Measurements from ENCODE around the gene ZC3H18.

The ZC3H18 gene

DNA sequence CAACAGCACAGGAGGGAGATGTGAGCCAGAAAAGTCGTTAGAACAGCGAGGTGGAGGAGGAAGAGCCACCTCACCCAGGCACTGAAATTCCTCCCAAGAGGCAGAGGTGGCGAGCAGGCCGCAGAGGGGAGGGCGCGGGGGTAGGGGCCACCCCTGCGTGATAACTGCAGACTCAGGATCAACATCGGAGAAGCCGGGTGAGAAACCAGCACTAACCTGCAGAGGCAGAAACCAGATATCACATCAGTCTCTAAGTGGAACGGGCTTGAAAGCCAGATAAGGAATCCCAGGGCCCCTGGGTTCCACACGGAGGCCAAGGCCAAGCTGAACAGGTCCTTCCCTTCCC is 39.4 kb upstream of the ZC3H18 start:
- Histone ChIP-seq H3K36me3 (peaks cover 0 to 15% (median 0%) of the 10 kb centered on the region in 3 donors), H3K4me1 (peaks cover 5 to 45% (median 28%) of the 10 kb centered on the region in 4 donors), H3K4me3 (no peak overlapping the region), H3K27ac (no peak overlapping the region), H3K9me3 (no peaks in the 10 kb centered on the region), H3K27me3 (peaks cover 0 to 19% of the 10 kb centered on the region in 2 donors)
- DNase-seq = no peak
- TF ChIP-seq CTCF (IDR thresholded peaks at IDR 0.05) = no peak
- intact Hi-C loops (cut with DNase I; ENCODE audit: low total_unique reads) = no loop called here

DNA sequence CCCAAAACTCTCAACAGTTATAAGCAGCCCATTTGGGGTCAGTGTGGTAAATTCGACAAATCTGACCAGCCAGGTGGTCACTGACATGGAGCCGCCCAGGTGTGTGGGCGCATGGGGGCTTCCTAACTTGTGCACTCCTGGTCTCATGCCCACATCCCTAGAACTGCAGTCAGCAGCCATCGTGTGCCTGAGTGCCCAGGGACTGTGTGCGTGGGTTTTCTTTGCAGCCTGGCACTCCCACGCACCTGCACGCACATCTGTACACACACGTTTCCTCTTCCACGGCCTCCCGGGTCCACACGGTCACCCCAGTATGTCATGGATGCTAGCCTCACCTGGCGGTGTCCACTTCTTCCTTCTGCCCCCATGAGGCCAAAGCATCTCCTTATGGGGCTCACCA is 38.9 kb upstream of the ZC3H18 start:
- H3K36me3 ChIP-seq = peaks cover 0 to 15% (median 0%) of the 10 kb centered on the region in 3 donors
- peaks cover 0 to 17% of the 10 kb centered on the region in 2 donors for H3K27me3 ChIP-seq
- peaks cover 5 to 45% (median 29%) of the 10 kb centered on the region in 4 donors for H3K4me1 ChIP-seq
- no peak for DNase-seq
- no peaks in the 10 kb centered on the region for H3K9me3 ChIP-seq
- no peak overlapping the region for H3K27ac ChIP-seq
- intact Hi-C loops (cut with DNase I; ENCODE audit: low total_unique reads) = no loop called here
- no peak overlapping the region for H3K4me3 ChIP-seq
- TF ChIP-seq CTCF (IDR thresholded peaks at IDR 0.05) = no peak

DNA sequence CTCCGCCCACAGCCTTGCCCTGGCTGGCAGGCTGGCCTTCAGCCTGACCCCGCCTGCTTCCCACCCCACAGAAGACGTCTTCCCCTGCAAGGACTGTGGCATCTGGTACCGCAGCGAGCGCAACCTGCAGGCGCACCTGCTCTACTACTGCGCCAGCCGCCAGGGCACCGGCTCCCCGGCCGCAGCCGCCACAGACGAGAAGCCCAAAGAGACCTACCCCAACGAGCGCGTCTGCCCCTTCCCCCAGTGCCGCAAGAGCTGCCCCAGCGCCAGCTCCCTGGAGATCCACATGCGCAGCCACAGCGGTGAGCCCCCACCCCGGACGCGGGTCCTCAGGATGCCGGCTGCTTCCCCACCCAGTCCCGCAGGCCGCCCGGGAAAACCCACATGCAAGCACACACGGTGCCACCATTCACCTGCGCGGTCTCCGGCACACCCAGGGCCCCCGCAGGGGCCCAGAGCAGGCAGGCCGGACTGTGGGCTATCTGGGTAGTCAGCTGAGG is 38.2 kb upstream of the ZC3H18 start:
- no peak overlapping the region for H3K4me3 ChIP-seq
- H3K27ac ChIP-seq = no peak overlapping the region
- peaks cover 0 to 15% (median 0%) of the 10 kb centered on the region in 3 donors for H3K36me3 ChIP-seq
- no peak for TF ChIP-seq CTCF (IDR thresholded peaks at IDR 0.05)
- peaks cover 0 to 14% of the 10 kb centered on the region in 2 donors for H3K27me3 ChIP-seq
- H3K9me3 ChIP-seq = no peaks in the 10 kb centered on the region
- H3K4me1 ChIP-seq = peaks cover 5 to 42% (median 29%) of the 10 kb centered on the region in 4 donors
- DNase-seq = no peak
- intact Hi-C loops (cut with DNase I; ENCODE audit: low total_unique reads) = no loop called here

GRCh38 chr16:88532434-88533241 is 37.6 kb upstream of the ZC3H18 start:
- H3K4me3 ChIP-seq = peak overlapping the region; percentile 66 to 87
- H3K9me3 ChIP-seq = no peaks in the 10 kb centered on the region
- DNase-seq = no peak
- H3K36me3 ChIP-seq = peaks cover 0 to 15% (median 0%) of the 10 kb centered on the region in 3 donors
- TF ChIP-seq CTCF (IDR thresholded peaks at IDR 0.05) = no peak
- intact Hi-C loops (cut with DNase I; ENCODE audit: low total_unique reads) = no loop called here
- peaks cover 0 to 14% of the 10 kb centered on the region in 2 donors for H3K27me3 ChIP-seq
- H3K27ac ChIP-seq = peak overlapping the region in 1 of 2 donors; percentile 44
- peaks cover 5 to 36% (median 25%) of the 10 kb centered on the region in 4 donors for H3K4me1 ChIP-seq

DNA sequence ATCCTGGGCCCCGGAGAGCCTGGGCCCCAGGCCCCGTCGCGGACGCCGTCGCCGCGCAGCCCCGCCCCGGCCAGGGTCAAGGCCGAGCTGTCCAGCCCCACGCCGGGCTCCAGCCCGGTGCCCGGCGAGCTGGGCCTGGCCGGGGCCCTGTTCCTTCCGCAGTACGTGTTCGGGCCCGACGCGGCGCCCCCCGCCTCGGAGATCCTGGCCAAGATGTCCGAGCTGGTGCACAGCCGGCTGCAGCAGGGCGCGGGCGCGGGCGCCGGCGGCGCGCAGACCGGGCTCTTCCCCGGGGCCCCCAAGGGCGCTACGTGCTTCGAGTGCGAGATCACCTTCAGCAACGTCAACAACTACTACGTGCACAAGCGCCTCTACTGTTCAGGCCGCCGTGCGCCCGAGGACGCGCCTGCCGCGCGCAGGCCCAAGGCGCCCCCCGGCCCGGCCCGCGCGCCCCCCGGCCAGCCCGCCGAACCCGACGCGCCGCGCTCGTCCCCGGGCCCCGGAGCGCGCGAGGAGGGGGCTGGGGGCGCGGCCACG is 36.8 kb upstream of the ZC3H18 start:
- intact Hi-C loops (cut with DNase I; ENCODE audit: low total_unique reads) = no loop called here
- no peak for DNase-seq
- peak overlapping the region in 1 of 2 donors; percentile 44 for H3K27ac ChIP-seq
- peaks cover 0 to 15% of the 10 kb centered on the region in 2 donors for H3K27me3 ChIP-seq
- TF ChIP-seq CTCF (IDR thresholded peaks at IDR 0.05) = no peak
- H3K4me1 ChIP-seq = peaks cover 5 to 34% (median 25%) of the 10 kb centered on the region in 4 donors
- H3K9me3 ChIP-seq = no peaks in the 10 kb centered on the region
- H3K36me3 ChIP-seq = peaks cover 0 to 15% (median 0%) of the 10 kb centered on the region in 3 donors
- peak overlapping the region; percentile 66 to 87 for H3K4me3 ChIP-seq
